ENCODE data around the gene CBLIF. TPM values are rescaled to one million over a fixed set of nuclear protein-coding genes. Genes with fewer than 3 reads are reported as not detected.
"Not testable (repeated sequence)": the region's sequence is repeated elsewhere in the genome, so short reads cannot be mapped to it uniquely, and the experiment has no call there.

CBLIF gene
- total and polyA plus RNA-seq, 2 experiments from 2014 or later = not detected

DNA sequence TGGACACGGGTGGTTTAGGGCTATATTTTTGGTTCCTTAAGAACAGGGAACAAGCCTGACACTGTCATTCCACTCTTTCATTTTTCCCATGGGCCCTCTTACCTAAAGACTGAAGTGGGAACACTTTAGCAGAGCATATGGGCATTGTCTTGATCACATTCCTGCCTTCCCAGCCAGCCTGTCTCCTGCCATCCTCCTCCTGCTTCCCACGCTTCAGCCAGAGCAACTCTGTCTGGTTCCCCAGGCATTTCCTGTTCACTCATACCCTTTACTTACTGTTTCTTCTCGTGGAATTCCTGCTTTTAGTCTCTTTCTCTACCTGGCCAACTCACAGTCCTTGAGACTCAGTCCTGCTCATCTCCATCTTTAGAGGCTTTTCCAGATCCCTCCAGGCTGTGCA, 57.5 kb downstream of the CBLIF start:
- Histone ChIP-seq H3K27me3 (replicated peaks; ENCODE audit: insufficient read depth) (no peaks in the 10 kb centered on the region), H3K9me3 (ENCODE audit: low read depth) (no peaks in the 10 kb centered on the region), H3K4me3 (peak overlapping the region; percentile 30), H3F3A (ENCODE audit: insufficient read depth) (peaks cover 24% of the 10 kb centered on the region), H3K9me2 (ENCODE audit: insufficient read depth) (no peaks in the 10 kb centered on the region), H3K36me3 (ENCODE audit: low read depth) (0 out of 2 replicates have a peak, but pooled peaks cover 4% of the 10 kb centered on the region), H3K27ac (peak overlapping the region; percentile 93), H2AFZ (peak overlapping the region; percentile 35), H3K79me2 (ENCODE audit: insufficient read depth) (no peaks in the 10 kb centered on the region), H3K4me2 (ENCODE audit: unreplicated experiment) (peak overlapping the region; percentile 77), H3K9ac (peak overlapping the region; percentile 59), H4K20me1 (ENCODE audit: insufficient read depth) (no peaks in the 10 kb centered on the region), H3K4me1 (ENCODE audit: insufficient read depth) (peaks cover 25% of the 10 kb centered on the region)
- DNase-seq = peak; percentile 85
- in situ Hi-C loops (cut with MboI) = no loop called here
- 33 to 34% methylated on average over 3 of the region's 3 CpGs for WGBS, 2 experiments (ENCODE audit: low coverage in 1 of 2, low lambda C conversion rate in 2 of 2, missing lambda C conversion rate in 2 of 2)
- TF ChIP-seq EZH2 (IDR thresholded peaks at IDR 0.05; ENCODE audit: insufficient read depth, poor library complexity, severe bottlenecking) (no peak), EZH2phosphoT487 (IDR thresholded peaks at IDR 0.05; ENCODE audit: insufficient read depth, low read depth) (no peak)

DNA sequence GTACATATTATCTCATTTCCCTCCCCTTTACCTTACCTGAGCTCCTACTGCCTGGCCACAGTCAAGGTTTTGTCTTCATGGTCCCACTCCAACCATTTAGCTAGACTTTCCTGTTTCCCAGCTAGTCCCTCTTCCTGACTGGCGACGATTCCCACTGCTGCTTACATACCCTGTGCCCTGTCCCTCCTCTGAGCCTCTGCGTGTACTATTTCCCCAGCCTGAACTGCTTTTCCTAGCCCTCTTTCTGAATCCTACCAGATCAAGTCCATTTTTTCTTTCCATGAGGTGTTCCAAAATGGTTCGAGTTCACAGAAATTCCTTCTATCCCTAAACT, 58.1 kb downstream of the CBLIF start:
- H3K9me3 ChIP-seq (ENCODE audit: low read depth) = no peaks in the 10 kb centered on the region
- 0 out of 2 replicates have a peak, but pooled peaks cover 4% of the 10 kb centered on the region for H3K36me3 ChIP-seq (ENCODE audit: low read depth)
- H3K27ac ChIP-seq = peak overlapping the region; percentile 93
- 98 to 99% methylated on average over 4 of the region's 4 CpGs for WGBS, 2 experiments (ENCODE audit: low coverage in 1 of 2, low lambda C conversion rate in 2 of 2, missing lambda C conversion rate in 2 of 2)
- peak overlapping the region; percentile 14; the same call in 1 of the 2 replicates for H2AFZ ChIP-seq
- no peaks in the 10 kb centered on the region for H4K20me1 ChIP-seq (ENCODE audit: insufficient read depth)
- H3K9me2 ChIP-seq (ENCODE audit: insufficient read depth) = no peaks in the 10 kb centered on the region
- peaks cover 24% of the 10 kb centered on the region for H3F3A ChIP-seq (ENCODE audit: insufficient read depth)
- in situ Hi-C loops (cut with MboI) = no loop called here
- peaks cover 25% of the 10 kb centered on the region for H3K4me1 ChIP-seq (ENCODE audit: insufficient read depth)
- H3K4me2 ChIP-seq (ENCODE audit: unreplicated experiment) = peak overlapping the region; percentile 77
- H3K4me3 ChIP-seq = peak overlapping the region; percentile 30; the same call in 1 of the 2 replicates
- no peaks in the 10 kb centered on the region for H3K27me3 ChIP-seq (replicated peaks; ENCODE audit: insufficient read depth)
- no peaks in the 10 kb centered on the region for H3K79me2 ChIP-seq (ENCODE audit: insufficient read depth)
- peak overlapping the region; percentile 59 for H3K9ac ChIP-seq
- DNase-seq = no peak
- TF ChIP-seq EZH2phosphoT487 (IDR thresholded peaks at IDR 0.05; ENCODE audit: insufficient read depth, low read depth) (no peak), EZH2 (IDR thresholded peaks at IDR 0.05; ENCODE audit: insufficient read depth, poor library complexity, severe bottlenecking) (no peak)

DNA sequence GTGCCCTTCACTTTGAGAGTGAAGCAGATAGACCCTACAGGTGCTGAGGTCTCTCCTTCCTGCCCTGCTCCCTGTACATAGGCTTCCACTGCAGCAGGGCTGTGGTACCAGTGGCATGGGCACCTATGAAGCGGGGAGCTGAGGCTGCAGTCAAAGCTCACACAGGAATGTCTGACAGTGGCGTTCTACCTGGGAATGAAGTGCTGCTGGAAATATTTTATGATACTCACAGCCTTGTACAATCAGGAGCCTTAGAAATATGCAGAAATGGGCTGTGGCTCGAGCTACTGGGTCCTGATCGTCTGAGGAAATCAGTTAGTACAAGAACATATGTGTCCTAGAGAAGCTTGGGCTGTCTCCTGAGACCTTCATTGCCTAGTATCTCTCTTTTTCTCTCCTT, 59.5 kb downstream of the CBLIF start:
- Histone ChIP-seq H2AFZ (no peak overlapping the region), H3K4me1 (ENCODE audit: insufficient read depth) (peaks cover 25% of the 10 kb centered on the region), H3K4me2 (ENCODE audit: unreplicated experiment) (no peak overlapping the region), H3K4me3 (no peak overlapping the region), H4K20me1 (ENCODE audit: insufficient read depth) (no peaks in the 10 kb centered on the region), H3K27ac (no peak overlapping the region), H3K79me2 (ENCODE audit: insufficient read depth) (no peaks in the 10 kb centered on the region), H3K27me3 (replicated peaks; ENCODE audit: insufficient read depth) (no peaks in the 10 kb centered on the region), H3K9ac (no peak overlapping the region), H3K9me2 (ENCODE audit: insufficient read depth) (no peaks in the 10 kb centered on the region), H3K36me3 (ENCODE audit: low read depth) (0 out of 2 replicates have a peak, but pooled peaks cover 4% of the 10 kb centered on the region), H3K9me3 (ENCODE audit: low read depth) (no peaks in the 10 kb centered on the region), H3F3A (ENCODE audit: insufficient read depth) (peaks cover 24% of the 10 kb centered on the region)
- WGBS, 2 experiments (ENCODE audit: low coverage in 1 of 2, low lambda C conversion rate in 2 of 2, missing lambda C conversion rate in 2 of 2) = 84 to 86% methylated on average over 4 of the region's 4 CpGs
- in situ Hi-C loops (cut with MboI) = no loop called here
- TF ChIP-seq EZH2phosphoT487 (IDR thresholded peaks at IDR 0.05; ENCODE audit: insufficient read depth, low read depth) (no peak), EZH2 (IDR thresholded peaks at IDR 0.05; ENCODE audit: insufficient read depth, poor library complexity, severe bottlenecking) (no peak)
- DNase-seq = no peak

DNA sequence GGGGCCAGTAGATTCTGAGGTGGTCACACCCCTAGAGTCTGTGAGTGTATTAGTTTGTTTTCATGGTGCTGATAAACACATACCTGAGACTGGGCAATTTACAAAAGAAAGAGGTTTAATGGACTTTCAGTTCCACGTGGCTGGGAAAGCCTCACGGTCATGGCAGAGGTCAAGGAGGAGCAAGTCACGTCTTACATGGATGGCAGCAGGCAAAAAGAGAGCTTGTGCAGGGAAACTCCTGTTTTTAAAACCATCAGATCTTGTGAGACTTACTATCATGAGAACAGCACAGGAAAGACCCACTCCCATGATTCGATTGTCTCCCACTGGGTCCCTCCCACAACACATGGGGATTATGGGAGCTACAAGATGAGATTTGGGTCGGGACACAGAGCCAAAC, 60.9 kb downstream of the CBLIF start:
- DNase-seq; H3K36me3 ChIP-seq (ENCODE audit: low read depth); H3K9me3 ChIP-seq (ENCODE audit: low read depth); H3K27ac ChIP-seq; H3K79me2 ChIP-seq (ENCODE audit: insufficient read depth); H4K20me1 ChIP-seq (ENCODE audit: insufficient read depth); H3K4me2 ChIP-seq (ENCODE audit: unreplicated experiment); H2AFZ ChIP-seq; H3K9ac ChIP-seq; H3K27me3 ChIP-seq (replicated peaks; ENCODE audit: insufficient read depth); H3K4me3 ChIP-seq; H3K9me2 ChIP-seq (ENCODE audit: insufficient read depth); in situ Hi-C loops (cut with MboI): not testable (repeated sequence)
- Histone ChIP-seq H3K4me1 (ENCODE audit: insufficient read depth) (peaks cover 25% of the 10 kb centered on the region), H3F3A (ENCODE audit: insufficient read depth) (peaks cover 24% of the 10 kb centered on the region)
- 83 to 85% methylated on average over 5 of the region's 5 CpGs for WGBS, 2 experiments (ENCODE audit: low coverage in 1 of 2, low lambda C conversion rate in 2 of 2, missing lambda C conversion rate in 2 of 2)

DNA sequence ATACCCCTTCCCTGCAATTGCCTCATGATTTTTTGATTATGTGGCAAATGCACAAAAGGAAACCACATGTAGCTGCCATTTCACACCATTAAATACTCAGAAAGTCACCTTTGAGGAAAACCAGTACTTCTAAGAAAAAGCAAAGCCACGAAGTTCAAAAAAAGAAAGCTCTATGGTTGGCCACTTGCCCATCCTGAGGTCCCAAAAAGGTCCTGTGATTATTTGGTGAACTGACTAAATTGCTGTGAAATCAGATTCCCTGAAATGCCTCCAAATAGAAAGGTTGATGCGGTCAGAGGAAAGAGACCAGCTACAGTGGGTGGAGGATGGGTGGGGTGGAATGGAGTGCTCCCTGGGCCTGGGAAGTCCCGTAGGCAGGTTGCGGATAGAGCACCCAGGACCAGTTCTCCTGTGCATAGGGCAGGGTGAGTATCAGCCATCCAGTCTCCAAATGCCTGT, 61.6 kb downstream of the CBLIF start:
- Histone ChIP-seq H3K4me3 (no peak overlapping the region), H2AFZ (no peak overlapping the region), H3K4me1 (ENCODE audit: insufficient read depth) (peaks cover 25% of the 10 kb centered on the region), H3K79me2 (ENCODE audit: insufficient read depth) (no peaks in the 10 kb centered on the region), H3K9me2 (ENCODE audit: insufficient read depth) (no peaks in the 10 kb centered on the region), H3K9ac (no peak overlapping the region), H3K9me3 (ENCODE audit: low read depth) (no peaks in the 10 kb centered on the region), H3K27me3 (replicated peaks; ENCODE audit: insufficient read depth) (no peaks in the 10 kb centered on the region), H3K4me2 (ENCODE audit: unreplicated experiment) (no peak overlapping the region), H4K20me1 (ENCODE audit: insufficient read depth) (no peaks in the 10 kb centered on the region), H3K27ac (no peak overlapping the region), H3F3A (ENCODE audit: insufficient read depth) (peaks cover 24% of the 10 kb centered on the region), H3K36me3 (ENCODE audit: low read depth) (no peaks in the 10 kb centered on the region)
- 78 to 79% methylated on average over 4 of the region's 4 CpGs for WGBS, 2 experiments (ENCODE audit: low coverage in 1 of 2, low lambda C conversion rate in 2 of 2, missing lambda C conversion rate in 2 of 2)
- no peak for DNase-seq
- in situ Hi-C loops (cut with MboI) = no loop called here
- TF ChIP-seq EZH2 (IDR thresholded peaks at IDR 0.05; ENCODE audit: insufficient read depth, poor library complexity, severe bottlenecking) (no peak), EZH2phosphoT487 (IDR thresholded peaks at IDR 0.05; ENCODE audit: insufficient read depth, low read depth) (no peak)

All from GM23248 (cell line).